ENCODE measurements around the gene TPH1. TPM values are rescaled to one million over a fixed set of nuclear protein-coding genes. Genes with fewer than 3 reads are reported as not detected.

The TPH1 gene
- polyA plus RNA-seq, 1 donor from 2014 or later = 1.2 TPM

- Histone ChIP-seq H3K27ac (ENCODE audit: low read length) (no peak overlapping the region), H3K9me3 (ENCODE audit: low read length) (no peaks in the 10 kb centered on the region), H3F3A (ENCODE audit: insufficient read depth, low read length, poor library complexity, severe bottlenecking) (no peaks in the 10 kb centered on the region), H3K27me3 (ENCODE audit: insufficient read depth, low read depth, low read length) (no peaks in the 10 kb centered on the region), H3K79me2 (replicated peaks; ENCODE audit: insufficient read depth, low read length) (no peaks in the 10 kb centered on the region), H3K4me3 (ENCODE audit: low read length) (no peak overlapping the region), H2AFZ (ENCODE audit: low read depth, low read length) (no peak overlapping the region), H3K36me3 (ENCODE audit: insufficient read depth, low read length) (no peaks in the 10 kb centered on the region), H3K4me2 (ENCODE audit: low read length) (no peak overlapping the region), H3K9ac (ENCODE audit: low read length) (no peak overlapping the region), H4K20me1 (ENCODE audit: insufficient read depth) (no peaks in the 10 kb centered on the region), H3K9me2 (ENCODE audit: insufficient read depth, low read length) (no peaks in the 10 kb centered on the region)
- TF ChIP-seq EZH2 (IDR thresholded peaks at IDR 0.05; ENCODE audit: borderline replicate concordance, insufficient read depth, low read length, poor library complexity, severe bottlenecking) (no peak), SMC3 (conservative IDR thresholded peaks at IDR 0.05; ENCODE audit: poor library complexity) (no peak), MXI1 (conservative IDR thresholded peaks at IDR 0.05; ENCODE audit: poor library complexity, severe bottlenecking) (no peak), RAD21 (conservative IDR thresholded peaks at IDR 0.05) (no peak)
These were observed 23.6 kb downstream of the TPH1 start for GRCh38 chr11:18022419-18022818.

DNA sequence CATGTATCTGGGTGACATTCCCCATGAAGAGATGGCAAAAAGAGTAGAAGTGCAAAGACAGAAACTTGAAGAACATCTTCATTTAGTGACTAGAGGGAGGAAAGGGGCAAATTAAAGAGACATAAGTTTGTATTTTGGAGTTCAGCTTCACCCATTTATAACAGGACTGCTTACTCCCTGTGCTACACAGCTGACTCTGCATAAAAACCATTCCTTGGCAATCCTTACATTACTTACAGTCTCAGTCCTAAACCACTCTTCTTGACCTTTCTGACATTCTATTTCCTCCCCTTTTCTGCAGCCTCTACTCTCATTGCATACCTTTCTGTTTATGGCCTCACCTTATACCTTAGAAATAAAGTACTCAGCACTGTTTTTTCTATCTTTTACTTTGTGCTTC, 26.4 kb downstream of the TPH1 start:
- no peaks in the 10 kb centered on the region for H4K20me1 ChIP-seq (ENCODE audit: insufficient read depth)
- no peaks in the 10 kb centered on the region for H3K9me2 ChIP-seq (ENCODE audit: insufficient read depth, low read length)
- H3K4me3 ChIP-seq (ENCODE audit: low read length) = no peak overlapping the region
- H2AFZ ChIP-seq (ENCODE audit: low read depth, low read length) = no peak overlapping the region
- no peaks in the 10 kb centered on the region for H3K27me3 ChIP-seq (ENCODE audit: insufficient read depth, low read depth, low read length)
- no peak overlapping the region for H3K9ac ChIP-seq (ENCODE audit: low read length)
- TF ChIP-seq EZH2 (IDR thresholded peaks at IDR 0.05; ENCODE audit: borderline replicate concordance, insufficient read depth, low read length, poor library complexity, severe bottlenecking) (no peak), POLR2AphosphoS5 (IDR thresholded peaks at IDR 0.05) (no peak), EP300 (conservative IDR thresholded peaks at IDR 0.05; ENCODE audit: poor library complexity, severe bottlenecking) (no peak), MXI1 (conservative IDR thresholded peaks at IDR 0.05; ENCODE audit: poor library complexity, severe bottlenecking) (no peak), TAF1 (IDR thresholded peaks at IDR 0.05; ENCODE audit: low read depth) (no peak), RAD21 (conservative IDR thresholded peaks at IDR 0.05) (no peak), SMC3 (conservative IDR thresholded peaks at IDR 0.05; ENCODE audit: poor library complexity) (no peak)
- H3K79me2 ChIP-seq (replicated peaks; ENCODE audit: insufficient read depth, low read length) = no peaks in the 10 kb centered on the region
- H3K4me2 ChIP-seq (ENCODE audit: low read length) = no peak overlapping the region
- no peaks in the 10 kb centered on the region for H3F3A ChIP-seq (ENCODE audit: insufficient read depth, low read length, poor library complexity, severe bottlenecking)
- no peak overlapping the region for H3K27ac ChIP-seq (ENCODE audit: low read length)
- no peaks in the 10 kb centered on the region for H3K9me3 ChIP-seq (ENCODE audit: low read length)
- H3K36me3 ChIP-seq (ENCODE audit: insufficient read depth, low read length) = no peaks in the 10 kb centered on the region

DNA sequence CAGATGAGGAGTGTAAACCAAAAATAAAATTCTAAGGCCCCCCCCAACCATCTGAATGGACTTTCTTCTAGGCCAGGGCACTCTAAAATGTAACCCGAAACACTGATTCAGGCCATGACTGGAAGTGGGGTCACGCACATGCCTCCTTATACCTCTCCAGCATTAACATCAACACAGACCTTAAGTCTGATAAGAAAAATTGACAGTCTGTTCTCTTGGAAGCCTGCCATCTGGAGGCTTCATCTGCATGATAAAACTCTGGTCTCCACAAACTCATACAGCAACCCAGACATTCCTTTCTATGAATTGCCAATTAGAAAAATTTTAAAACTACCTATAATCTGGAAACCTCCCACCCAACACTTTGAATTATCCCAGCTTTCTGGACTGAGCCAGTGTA, 29.3 kb downstream of the TPH1 start:
- Histone ChIP-seq H3K27ac (ENCODE audit: low read length) (no peak overlapping the region), H2AFZ (ENCODE audit: low read depth, low read length) (no peak overlapping the region), H3K27me3 (ENCODE audit: insufficient read depth, low read depth, low read length) (no peaks in the 10 kb centered on the region), H3K4me2 (ENCODE audit: low read length) (no peak overlapping the region), H3F3A (ENCODE audit: insufficient read depth, low read length, poor library complexity, severe bottlenecking) (no peaks in the 10 kb centered on the region), H4K20me1 (ENCODE audit: insufficient read depth) (no peaks in the 10 kb centered on the region), H3K9ac (ENCODE audit: low read length) (no peak overlapping the region), H3K9me2 (ENCODE audit: insufficient read depth, low read length) (no peaks in the 10 kb centered on the region), H3K36me3 (ENCODE audit: insufficient read depth, low read length) (no peaks in the 10 kb centered on the region), H3K4me3 (ENCODE audit: low read length) (no peak overlapping the region), H3K9me3 (ENCODE audit: low read length) (no peaks in the 10 kb centered on the region), H3K79me2 (replicated peaks; ENCODE audit: insufficient read depth, low read length) (no peaks in the 10 kb centered on the region)
- no peak for TF ChIP-seq EZH2 (IDR thresholded peaks at IDR 0.05; ENCODE audit: borderline replicate concordance, insufficient read depth, low read length, poor library complexity, severe bottlenecking)
- no peak for TF ChIP-seq REST (IDR thresholded peaks at IDR 0.05; ENCODE audit: borderline replicate concordance)
- TF ChIP-seq SMC3 (conservative IDR thresholded peaks at IDR 0.05; ENCODE audit: poor library complexity) = no peak
- TF ChIP-seq RAD21 (conservative IDR thresholded peaks at IDR 0.05) = no peak
- TF ChIP-seq, protein P1, sequence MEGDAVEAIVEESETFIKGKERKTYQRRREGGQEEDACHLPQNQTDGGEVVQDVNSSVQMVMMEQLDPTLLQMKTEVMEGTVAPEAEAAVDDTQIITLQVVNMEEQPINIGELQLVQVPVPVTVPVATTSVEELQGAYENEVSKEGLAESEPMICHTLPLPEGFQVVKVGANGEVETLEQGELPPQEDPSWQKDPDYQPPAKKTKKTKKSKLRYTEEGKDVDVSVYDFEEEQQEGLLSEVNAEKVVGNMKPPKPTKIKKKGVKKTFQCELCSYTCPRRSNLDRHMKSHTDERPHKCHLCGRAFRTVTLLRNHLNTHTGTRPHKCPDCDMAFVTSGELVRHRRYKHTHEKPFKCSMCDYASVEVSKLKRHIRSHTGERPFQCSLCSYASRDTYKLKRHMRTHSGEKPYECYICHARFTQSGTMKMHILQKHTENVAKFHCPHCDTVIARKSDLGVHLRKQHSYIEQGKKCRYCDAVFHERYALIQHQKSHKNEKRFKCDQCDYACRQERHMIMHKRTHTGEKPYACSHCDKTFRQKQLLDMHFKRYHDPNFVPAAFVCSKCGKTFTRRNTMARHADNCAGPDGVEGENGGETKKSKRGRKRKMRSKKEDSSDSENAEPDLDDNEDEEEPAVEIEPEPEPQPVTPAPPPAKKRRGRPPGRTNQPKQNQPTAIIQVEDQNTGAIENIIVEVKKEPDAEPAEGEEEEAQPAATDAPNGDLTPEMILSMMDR (IDR thresholded peaks at IDR 0.05; ENCODE audit: poor library complexity, severe bottlenecking) = no peak
- TF ChIP-seq TAF1 (IDR thresholded peaks at IDR 0.05; ENCODE audit: low read depth) = no peak
- no peak for TF ChIP-seq POLR2AphosphoS5 (IDR thresholded peaks at IDR 0.05)
- TF ChIP-seq EP300 (conservative IDR thresholded peaks at IDR 0.05; ENCODE audit: poor library complexity, severe bottlenecking) = no peak
- no peak for TF ChIP-seq MXI1 (conservative IDR thresholded peaks at IDR 0.05; ENCODE audit: poor library complexity, severe bottlenecking)

All from neural cell (in vitro differentiated cells).